ENCODE data around the gene TMEM144.

DNA sequence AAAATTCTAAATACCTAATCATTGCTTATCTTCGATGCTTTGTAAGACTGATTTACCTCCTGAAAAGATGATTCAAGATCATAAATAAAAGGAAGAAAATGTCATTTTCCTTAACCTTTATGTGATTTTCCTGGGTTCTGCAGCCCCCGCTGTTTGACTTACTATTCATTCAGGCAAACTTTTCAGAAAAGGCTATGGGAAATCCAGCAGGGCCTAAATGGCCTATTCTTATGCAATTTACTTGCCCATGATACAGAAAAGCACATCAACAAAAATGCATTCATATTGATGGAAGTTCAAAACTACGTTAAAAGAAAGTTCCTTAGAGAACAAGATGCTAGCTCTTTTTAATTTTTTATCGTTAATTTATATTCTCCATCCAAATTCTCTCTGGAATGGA, 51.2 kb downstream of the TMEM144 start:
- TF ChIP-seq, protein P1, sequence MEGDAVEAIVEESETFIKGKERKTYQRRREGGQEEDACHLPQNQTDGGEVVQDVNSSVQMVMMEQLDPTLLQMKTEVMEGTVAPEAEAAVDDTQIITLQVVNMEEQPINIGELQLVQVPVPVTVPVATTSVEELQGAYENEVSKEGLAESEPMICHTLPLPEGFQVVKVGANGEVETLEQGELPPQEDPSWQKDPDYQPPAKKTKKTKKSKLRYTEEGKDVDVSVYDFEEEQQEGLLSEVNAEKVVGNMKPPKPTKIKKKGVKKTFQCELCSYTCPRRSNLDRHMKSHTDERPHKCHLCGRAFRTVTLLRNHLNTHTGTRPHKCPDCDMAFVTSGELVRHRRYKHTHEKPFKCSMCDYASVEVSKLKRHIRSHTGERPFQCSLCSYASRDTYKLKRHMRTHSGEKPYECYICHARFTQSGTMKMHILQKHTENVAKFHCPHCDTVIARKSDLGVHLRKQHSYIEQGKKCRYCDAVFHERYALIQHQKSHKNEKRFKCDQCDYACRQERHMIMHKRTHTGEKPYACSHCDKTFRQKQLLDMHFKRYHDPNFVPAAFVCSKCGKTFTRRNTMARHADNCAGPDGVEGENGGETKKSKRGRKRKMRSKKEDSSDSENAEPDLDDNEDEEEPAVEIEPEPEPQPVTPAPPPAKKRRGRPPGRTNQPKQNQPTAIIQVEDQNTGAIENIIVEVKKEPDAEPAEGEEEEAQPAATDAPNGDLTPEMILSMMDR (conservative IDR thresholded peaks at IDR 0.05) = no peak
- no peak for TF ChIP-seq ZFX (IDR thresholded peaks at IDR 0.05)
